SKM-1 (cell line): ENCODE measurements around the gene BLOC1S4.
"Not testable (repeated sequence)": the region's sequence is repeated elsewhere in the genome, so short reads cannot be mapped to it uniquely, and the experiment has no call there.

Source experiments
- DNase-seq: peaks from one replicate; lab custom pipeline; 2025; ENCODE audit not compliant: unreplicated experiment; lab: John Stamatoyannopoulos, UW

Gene BLOC1S4

GRCh38 chr4:6734165-6734786, 18.3 kb downstream of the BLOC1S4 start:
- DNase-seq: no peak

GRCh38 chr4:6739920-6740319, 23.9 kb downstream of the BLOC1S4 start:
- no peak for DNase-seq

GRCh38 chr4:6740347-6740746, 24.4 kb downstream of the BLOC1S4 start:
- DNase-seq: no peak

GRCh38 chr4:6742507-6742906, 26.5 kb downstream of the BLOC1S4 start:
- DNase-seq: no peak

- DNase-seq: no peak
These were observed 27.0 kb downstream of the BLOC1S4 start for GRCh38 chr4:6742989-6743388.

- DNase-seq: no peak
These were observed 30.8 kb downstream of the BLOC1S4 start for GRCh38 chr4:6746721-6747293.

- DNase-seq: no peak
These were observed 31.5 kb downstream of the BLOC1S4 start for GRCh38 chr4:6747294-6748051.

GRCh38 chr4:6748286-6748685, 32.3 kb downstream of the BLOC1S4 start:
- DNase-seq: no peak

- no peak for DNase-seq
These were observed 33.6 kb downstream of the BLOC1S4 start for GRCh38 chr4:6749340-6750171.

- no peak for DNase-seq
These were observed 34.6 kb downstream of the BLOC1S4 start for GRCh38 chr4:6750286-6751221.

- no peak for DNase-seq
These were observed 35.9 kb downstream of the BLOC1S4 start for GRCh38 chr4:6751611-6752485.

- peak; percentile 83 for DNase-seq
These were observed 36.5 kb downstream of the BLOC1S4 start for GRCh38 chr4:6752486-6752829.

GRCh38 chr4:6753103-6753560, 37.2 kb downstream of the BLOC1S4 start:
- DNase-seq: no peak

- DNase-seq: no peak
These were observed 37.9 kb downstream of the BLOC1S4 start for GRCh38 chr4:6753891-6754290.

- no peak for DNase-seq
These were observed 38.6 kb downstream of the BLOC1S4 start for GRCh38 chr4:6754481-6755087.

- DNase-seq: no peak
These were observed 39.2 kb downstream of the BLOC1S4 start for GRCh38 chr4:6755088-6755753.

GRCh38 chr4:6756345-6756744, 40.4 kb downstream of the BLOC1S4 start:
- not testable (repeated sequence) for DNase-seq

- no peak for DNase-seq
These were observed 42.8 kb downstream of the BLOC1S4 start for GRCh38 chr4:6758728-6759127.
